Small intestine (tissue), 7 donors: ENCODE results near the gene XPC. TPM values are rescaled to one million over a fixed set of nuclear protein-coding genes. Genes with fewer than 3 reads are reported as not detected.

ENCODE experiments used
- DNase-seq, 2 donors: peaks; one replicate each; pipeline versions ENCODE4 v3.0.0 to v3.0.0-alpha.2; 2013
- FAIRE-seq: peaks from 2 replicates; lab custom pipeline; 2012; peaks lifted over from hg19 to GRCh38; lab: Jason Lieb, UNC
- H3K27ac ChIP-seq, 3 donors: one replicate each; pipeline ENCODE4 v1.5.1; 2013; ENCODE audit warnings: low read length in 2 of 3, mild to moderate bottlenecking in 2 of 3, control low read depth in 1 of 3, inconsistent platforms in 1 of 3, low read depth in 1 of 3, moderate library complexity in 1 of 3
- H3K27me3 ChIP-seq, 3 donors: one replicate each; pipeline ENCODE4 v1.6.1; 2013; ENCODE audit warnings: low read length in 3 of 3, inconsistent platforms in 1 of 3; ENCODE audit not compliant: control insufficient read depth in 3 of 3, insufficient read depth in 3 of 3
- H3K36me3 ChIP-seq, 3 donors: one replicate each; pipeline ENCODE4 v1.6.1; 2013; ENCODE audit warnings: low read length in 3 of 3, inconsistent platforms in 1 of 3, low read depth in 1 of 3, mild to moderate bottlenecking in 1 of 3, moderate library complexity in 1 of 3; ENCODE audit not compliant: control insufficient read depth in 3 of 3, insufficient read depth in 2 of 3
- H3K4me1 ChIP-seq, 3 donors: one replicate each; pipeline ENCODE4 v1.6.1; 2013; ENCODE audit warnings: low read length in 2 of 3, inconsistent platforms in 1 of 3, low read depth in 1 of 3, mild to moderate bottlenecking in 1 of 3, moderate library complexity in 1 of 3; ENCODE audit not compliant: control insufficient read depth in 3 of 3, insufficient read depth in 2 of 3
- H3K4me3 ChIP-seq, 3 donors: one replicate each; pipeline ENCODE4 v1.5.1; 2013; ENCODE audit warnings: low read length in 3 of 3, control low read depth in 1 of 3, inconsistent platforms in 1 of 3, low read depth in 1 of 3, mild to moderate bottlenecking in 1 of 3, moderate library complexity in 1 of 3
- H3K9me3 ChIP-seq, 2 donors: one replicate each; pipeline ENCODE4 v1.6.1; 2013; ENCODE audit warnings: low read depth in 1 of 2, low read length in 1 of 2; ENCODE audit not compliant: control insufficient read depth in 2 of 2, insufficient read depth in 1 of 2
- WGBS, 3 donors: extraction: QIAGEN DNeasy Blood & Tissue Kit; methylation state at CpG; one replicate each; pipeline ENCODE4 v1.1.7; 2013; 5-methylcytosine and 5-hydroxymethylcytosine counted together
- polyA plus RNA-seq, 4 donors: library from polyadenylated mRNA; stranded (reverse) in 3 of 4; unstranded in 1 of 4; fragments of 200-250 nt in 3 of 4; fragments of 120-200 nt in 1 of 4; gene quantifications; one replicate each; pipeline versions ENCODE4 v1.2.1 to v1.2.3, GENCODE V29; 2013
- donor health status: healthy with polysubstance abuse.
- donor health status: control.
- donor health status: control.
- donor health status: Bipolar disorder and iron deficiency.
- donor health status: healthy.

XPC gene
- polyA plus RNA-seq, 4 donors, result 17.3 to 38.6 (median 24.4) TPM

DNA sequence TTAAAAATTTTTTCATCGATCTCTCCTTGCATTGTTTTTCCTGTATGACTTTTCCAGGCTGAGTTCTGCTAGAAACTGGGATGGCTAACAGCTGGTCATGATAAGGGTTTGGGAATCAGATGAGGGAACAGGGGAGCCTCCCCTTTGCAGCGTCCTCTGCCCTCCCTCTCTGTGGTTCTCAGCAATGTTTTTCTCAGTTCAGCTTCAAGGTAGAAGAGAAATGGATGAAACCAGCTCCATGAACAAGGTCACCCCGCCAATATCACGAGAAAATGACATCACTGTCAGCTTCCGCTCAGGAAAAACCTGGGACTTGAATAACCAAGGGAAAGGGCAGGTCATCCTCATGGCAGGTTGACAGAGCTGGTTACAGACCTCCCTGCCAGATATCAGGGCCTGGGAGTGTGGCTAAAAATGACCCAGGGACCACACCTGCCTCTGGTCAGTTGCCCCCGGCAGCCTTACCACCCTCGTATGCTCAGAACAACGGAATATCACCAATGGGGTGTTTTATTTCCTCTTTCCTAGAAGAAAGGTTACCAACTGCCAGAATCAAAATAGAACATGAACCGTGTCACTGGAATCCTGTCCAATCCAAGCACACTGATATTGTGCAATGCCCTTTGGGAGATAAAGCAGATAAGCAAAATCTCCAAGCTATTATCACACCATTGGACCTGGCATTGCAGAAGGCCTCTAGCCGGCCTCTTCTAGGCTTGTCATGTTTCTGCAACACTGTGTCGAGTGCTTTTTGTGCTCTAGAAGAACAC, 26.3 kb upstream of the XPC start:
- Histone ChIP-seq H3K4me3 (no peak overlapping the region), H3K27me3 (no peaks in the 10 kb centered on the region), H3K27ac (peak overlapping the region; percentile 39 to 75 (median 65)), H3K36me3 (peaks cover 0 to 4% (median 0%) of the 10 kb centered on the region in 3 donors), H3K9me3 (peaks cover 0 to 3% of the 10 kb centered on the region in 2 donors), H3K4me1 (peaks cover 7 to 52% (median 9%) of the 10 kb centered on the region in 3 donors)
- WGBS, 3 donors, result 29 to 49% (median 38%) methylated on average over 11 of the region's 11 CpGs
- FAIRE-seq (no peak), DNase-seq (peak; percentile 84 to 91)

DNA sequence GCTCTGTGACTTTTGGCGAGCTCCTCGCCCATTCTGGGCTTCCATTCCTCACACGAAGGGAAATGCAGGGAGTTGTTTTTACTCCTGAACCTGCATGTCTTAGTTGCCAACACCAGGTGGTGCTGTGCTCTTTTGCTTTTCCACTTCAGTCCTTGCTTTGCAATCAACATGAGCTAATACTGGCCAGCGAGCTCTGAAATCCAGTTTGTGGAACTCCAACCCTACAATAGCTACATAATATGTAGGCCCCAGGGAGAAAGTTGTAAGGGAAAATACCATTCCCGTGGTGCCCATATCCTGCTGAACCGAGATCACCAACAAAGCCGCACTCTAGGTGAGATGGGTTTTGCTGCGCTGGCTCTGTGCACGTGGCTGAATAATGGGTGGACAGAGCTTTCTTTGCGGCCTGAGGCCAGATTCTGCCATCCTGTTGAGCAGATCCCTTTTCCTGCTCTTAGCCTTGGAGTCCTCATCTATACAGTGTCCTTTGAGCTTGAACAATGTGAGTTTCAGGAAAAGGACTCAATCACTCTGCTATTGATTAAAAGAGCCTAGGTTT, 25.2 kb upstream of the XPC start:
- H3K27me3 ChIP-seq, result no peaks in the 10 kb centered on the region
- peaks cover 0 to 10% (median 0%) of the 10 kb centered on the region in 3 donors for H3K36me3 ChIP-seq
- H3K4me3 ChIP-seq, result no peak overlapping the region
- 45 to 48% (median 47%) methylated on average over 10 of the region's 10 CpGs for WGBS, 3 donors
- DNase-seq (peak; percentile 88 to 89), FAIRE-seq (no peak)
- peaks cover 5 to 42% (median 9%) of the 10 kb centered on the region in 3 donors for H3K4me1 ChIP-seq
- H3K27ac ChIP-seq, result peak overlapping the region in 2 of 3 donors; percentile 13 to 46
- peaks cover 0 to 2% of the 10 kb centered on the region in 2 donors for H3K9me3 ChIP-seq

DNA sequence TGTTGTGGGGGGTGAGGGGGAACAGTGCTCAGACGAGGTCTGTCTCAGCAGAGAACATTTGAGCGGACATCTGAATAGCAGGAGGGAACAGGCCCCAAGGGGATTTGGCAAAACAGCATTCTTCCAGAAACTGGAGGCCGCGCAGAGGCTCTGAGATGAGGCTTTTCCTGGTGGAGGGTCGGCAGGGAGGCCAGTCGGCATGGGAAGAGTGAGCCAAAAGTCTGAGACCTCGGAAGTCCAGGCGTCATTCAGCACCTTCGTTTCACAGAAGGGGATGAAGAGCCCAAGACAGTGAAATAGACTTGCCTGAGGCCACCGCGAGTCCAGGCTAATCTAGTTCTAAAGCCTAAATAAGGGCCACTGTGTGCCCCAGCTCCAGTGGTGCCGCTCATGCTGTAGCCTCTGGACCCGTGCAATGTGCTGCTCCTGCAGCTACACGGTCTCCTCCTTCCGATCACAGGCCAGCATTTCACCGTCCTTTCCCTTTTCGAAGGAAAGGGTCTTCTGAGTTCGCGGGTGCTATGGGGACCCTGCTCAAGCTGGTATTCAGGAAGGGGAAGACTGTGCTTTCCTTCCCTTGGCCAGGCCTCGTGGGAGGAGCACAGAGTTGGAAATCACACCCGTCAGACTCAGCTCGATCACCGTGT, 24.6 kb upstream of the XPC start:
- H3K9me3 ChIP-seq, result no peaks in the 10 kb centered on the region
- H3K27me3 ChIP-seq, result no peaks in the 10 kb centered on the region
- H3K27ac ChIP-seq, result no peak overlapping the region
- DNase-seq (no peak), FAIRE-seq (no peak)
- H3K36me3 ChIP-seq, result peaks cover 0 to 12% (median 0%) of the 10 kb centered on the region in 3 donors
- no peak overlapping the region for H3K4me3 ChIP-seq
- H3K4me1 ChIP-seq, result peaks cover 5 to 36% (median 9%) of the 10 kb centered on the region in 3 donors
- 70 to 74% (median 72%) methylated on average over 23 of the region's 23 CpGs for WGBS, 3 donors

DNA sequence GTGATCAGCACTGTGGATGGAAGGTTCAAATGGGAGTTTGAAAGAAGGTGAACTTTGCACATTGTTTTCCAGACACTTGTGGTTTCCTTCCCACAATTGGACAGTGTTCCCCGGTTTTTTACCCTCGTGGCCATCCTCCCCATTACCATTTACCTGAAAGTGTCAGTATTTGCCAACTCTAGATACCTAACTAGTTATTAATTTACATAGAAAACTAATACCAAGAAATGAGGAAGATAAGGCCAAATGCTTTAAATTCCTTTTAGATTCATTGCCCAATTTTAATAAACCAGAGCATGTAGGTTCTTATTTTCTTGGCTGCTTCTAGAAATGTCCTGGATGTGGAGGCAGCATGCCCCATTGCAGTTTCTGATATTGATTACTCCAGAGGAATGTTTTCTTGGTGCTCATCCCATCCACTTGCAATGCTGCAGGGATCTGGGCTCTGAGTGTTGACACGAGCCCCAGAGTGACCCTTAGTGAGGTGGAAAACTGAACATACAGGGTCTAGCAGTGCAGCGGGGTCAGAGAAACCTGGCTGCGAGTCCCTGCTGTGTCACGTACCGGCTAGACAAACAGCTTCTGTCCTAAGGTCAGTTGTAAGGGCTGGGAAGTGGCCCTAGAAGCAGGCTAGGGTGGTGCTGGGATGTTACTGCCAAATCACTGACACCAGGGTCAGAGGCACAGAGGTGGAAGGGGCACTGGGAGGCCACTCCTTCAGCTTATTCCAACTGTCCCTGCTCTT, 23.7 kb upstream of the XPC start:
- no peaks in the 10 kb centered on the region for H3K27me3 ChIP-seq
- H3K27ac ChIP-seq, result peak overlapping the region in 1 of 3 donors; percentile 45
- FAIRE-seq (no peak), DNase-seq (peak; percentile 53 to 56)
- 12 to 58% (median 33%) methylated on average over 7 of the region's 7 CpGs for WGBS, 3 donors
- no peak overlapping the region for H3K4me3 ChIP-seq
- H3K4me1 ChIP-seq, result peaks cover 5 to 36% (median 9%) of the 10 kb centered on the region in 3 donors
- H3K36me3 ChIP-seq, result peaks cover 0 to 12% (median 0%) of the 10 kb centered on the region in 3 donors
- H3K9me3 ChIP-seq, result no peaks in the 10 kb centered on the region

DNA sequence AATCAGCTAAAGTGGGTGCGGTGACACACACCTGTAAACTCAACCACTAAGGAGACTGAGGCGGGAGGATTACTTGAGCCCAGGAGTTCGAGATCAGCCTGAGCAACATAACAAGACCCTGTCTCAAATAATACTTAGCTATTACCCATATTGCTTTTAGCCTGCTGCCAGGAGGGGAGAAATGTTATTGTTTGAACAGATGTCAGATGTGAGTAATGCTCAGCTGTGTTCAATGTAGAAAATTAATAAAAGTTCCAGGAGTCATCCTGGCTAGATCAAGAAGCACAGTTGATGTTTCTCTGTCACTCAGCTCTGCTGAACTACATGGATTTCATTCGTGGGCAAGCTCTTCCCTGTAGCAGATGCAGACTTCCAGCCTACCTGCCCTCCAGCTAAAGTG, 22.4 kb upstream of the XPC start:
- no peaks in the 10 kb centered on the region for H3K27me3 ChIP-seq
- H3K4me1 ChIP-seq, result peaks cover 5 to 36% (median 9%) of the 10 kb centered on the region in 3 donors
- DNase-seq (no peak), FAIRE-seq (no peak)
- peaks cover 0 to 16% (median 0%) of the 10 kb centered on the region in 3 donors for H3K36me3 ChIP-seq
- no peak overlapping the region for H3K27ac ChIP-seq
- 80 to 84% (median 82%) methylated on average over 4 of the region's 4 CpGs for WGBS, 3 donors
- no peaks in the 10 kb centered on the region for H3K9me3 ChIP-seq
- H3K4me3 ChIP-seq, result no peak overlapping the region

DNA sequence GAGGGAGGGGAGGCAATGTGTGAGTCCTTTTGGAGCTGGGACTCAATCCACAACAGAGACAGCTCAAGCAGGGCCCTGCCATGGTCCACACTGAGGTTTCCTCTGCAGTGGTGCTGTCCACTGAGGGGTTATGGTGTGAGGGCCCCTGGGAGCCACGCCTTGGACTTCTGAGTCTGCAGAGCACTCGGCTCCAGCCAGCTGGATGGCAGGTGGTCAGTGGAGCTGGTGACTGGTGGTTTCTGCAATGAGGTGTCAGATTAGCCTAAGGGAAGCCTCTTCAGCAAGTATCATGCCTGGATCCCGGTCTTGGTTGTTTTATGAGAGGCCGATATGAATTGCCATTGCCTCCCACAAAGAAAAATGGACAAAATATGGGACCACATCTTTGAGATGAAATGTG, 21.9 kb upstream of the XPC start:
- H3K36me3 ChIP-seq, result peaks cover 0 to 18% (median 0%) of the 10 kb centered on the region in 3 donors
- no peaks in the 10 kb centered on the region for H3K27me3 ChIP-seq
- no peak for FAIRE-seq
- no peak overlapping the region for H3K27ac ChIP-seq
- peaks cover 5 to 36% (median 9%) of the 10 kb centered on the region in 3 donors for H3K4me1 ChIP-seq
- DNase-seq, result no peak
- 79 to 82% (median 79%) methylated on average over 4 of the region's 4 CpGs for WGBS, 3 donors
- H3K9me3 ChIP-seq, result no peaks in the 10 kb centered on the region
- no peak overlapping the region for H3K4me3 ChIP-seq

DNA sequence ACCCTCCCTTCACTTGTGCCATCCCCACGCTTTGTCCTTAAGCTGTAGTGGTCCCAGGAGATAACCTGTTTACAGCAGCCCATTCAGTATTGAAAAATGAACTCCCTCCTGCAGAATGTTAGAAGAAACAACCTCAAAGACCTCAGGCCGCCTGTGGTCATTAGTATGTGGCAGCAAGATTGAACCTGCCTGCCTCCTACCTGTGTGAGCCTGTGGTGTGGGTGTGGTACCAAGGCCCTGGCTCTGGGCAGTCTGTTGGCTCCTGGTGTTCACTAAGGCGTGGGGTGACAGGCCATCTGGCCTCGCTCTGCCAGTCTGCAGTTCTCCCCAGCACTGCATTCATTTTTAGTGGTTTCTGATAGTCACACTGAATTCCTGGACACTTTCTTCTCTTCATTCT, 21.2 kb upstream of the XPC start:
- H3K4me3 ChIP-seq, result no peak overlapping the region
- no peak for FAIRE-seq
- peaks cover 5 to 31% (median 9%) of the 10 kb centered on the region in 3 donors for H3K4me1 ChIP-seq
- H3K36me3 ChIP-seq, result peaks cover 0 to 18% (median 0%) of the 10 kb centered on the region in 3 donors
- no peak overlapping the region for H3K27ac ChIP-seq
- no peaks in the 10 kb centered on the region for H3K9me3 ChIP-seq
- H3K27me3 ChIP-seq, result no peaks in the 10 kb centered on the region
- WGBS, 3 donors, result 81 to 88% (median 85%) methylated on average over 4 of the region's 4 CpGs
- no peak for DNase-seq

DNA sequence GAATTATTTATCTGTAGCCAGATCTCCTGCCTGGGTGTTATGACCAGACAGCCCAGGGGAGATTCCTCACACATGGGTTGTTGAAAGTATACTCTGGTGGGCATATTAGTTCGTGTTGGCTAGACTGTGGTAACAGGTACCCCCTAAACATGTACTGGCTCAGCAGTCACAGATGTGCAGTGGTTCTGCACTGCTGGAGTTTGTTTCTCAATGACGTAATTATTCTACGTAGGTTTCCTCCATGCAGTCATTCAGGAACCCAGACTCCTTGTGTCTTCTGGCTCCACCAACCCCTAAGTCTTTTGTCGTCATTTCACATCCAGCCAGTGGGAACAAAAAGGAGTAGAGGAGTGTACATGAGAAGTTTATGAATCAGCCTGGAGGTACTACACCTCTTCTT, 16.5 kb upstream of the XPC start:
- H3K27ac ChIP-seq, result no peak overlapping the region
- WGBS, 3 donors, result 91 to 97% (median 96%) methylated on average over 4 of the region's 4 CpGs
- FAIRE-seq, result no peak

More for the DNA sequence above, 16.5 kb upstream of the XPC start:
- H3K36me3 ChIP-seq, result peaks cover 0 to 18% (median 0%) of the 10 kb centered on the region in 3 donors
- no peaks in the 10 kb centered on the region for H3K4me1 ChIP-seq
- H3K4me3 ChIP-seq, result no peak overlapping the region
- no peaks in the 10 kb centered on the region for H3K27me3 ChIP-seq
- no peak for DNase-seq
- no peaks in the 10 kb centered on the region for H3K9me3 ChIP-seq
